ENCODE data around the gene EEF1A2.

- TF ChIP-seq CTCF (conservative IDR thresholded peaks at IDR 0.05) (no peak), EZH2 (IDR thresholded peaks at IDR 0.05; ENCODE audit: low read depth) (0 out of 2 replicates have a peak, but pooled peaks have one; percentile 63)
Measured at GRCh38 chr20:63497946-63498935, 642 bp downstream of the EEF1A2 start.

Data from PC-9 (cell line).